ENCODE data around the gene HLA-E. TPM values are rescaled to one million over a fixed set of nuclear protein-coding genes. Genes with fewer than 3 reads are reported as not detected.

Gene HLA-E
- total RNA-seq, 1 experiment from 2014 or later: 125 TPM

DNA sequence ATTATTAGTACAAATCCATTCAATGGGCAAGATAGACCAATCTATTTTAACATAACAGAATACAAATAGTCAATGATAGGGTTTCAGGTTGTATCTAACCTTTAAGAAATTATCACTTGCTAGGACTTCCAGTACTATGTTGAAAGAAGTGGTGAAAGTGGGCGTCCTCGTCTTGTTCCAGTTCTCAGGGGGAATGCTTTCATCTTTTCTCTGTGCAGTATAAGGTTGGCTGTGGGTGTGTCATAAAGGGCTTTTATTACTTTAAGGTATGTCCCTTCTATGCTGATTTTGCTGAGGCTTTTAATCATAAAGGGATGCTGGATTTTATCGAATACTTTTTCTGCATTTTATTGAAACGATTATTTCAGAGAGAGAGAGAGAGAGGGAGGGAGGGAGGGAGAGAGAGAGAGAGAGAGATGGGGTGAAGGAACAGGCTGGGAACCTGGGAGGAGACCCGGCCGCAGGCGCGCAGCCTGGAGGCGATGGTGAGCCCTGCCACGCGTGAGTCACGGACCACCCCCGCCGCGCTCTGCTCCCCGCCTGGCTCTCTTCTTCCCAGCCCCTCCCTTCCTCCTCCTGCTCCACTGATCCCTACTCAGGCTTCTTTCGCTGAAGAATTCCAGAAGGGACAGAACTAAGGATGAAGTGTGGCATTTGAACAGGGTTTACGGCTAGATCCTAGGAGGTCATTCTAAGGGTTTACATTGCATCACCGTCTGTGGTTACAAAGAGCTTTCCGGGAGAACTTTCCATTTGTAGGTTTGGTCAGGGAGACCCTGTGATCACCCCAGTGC is 45.5 kb upstream of the HLA-E start:
- Histone ChIP-seq H3K4me3 (no peak overlapping the region), H4K20me1 (ENCODE audit: insufficient read depth) (no peaks in the 10 kb centered on the region), H3K9me2 (ENCODE audit: insufficient read depth) (no peaks in the 10 kb centered on the region), H3K9me3 (ENCODE audit: insufficient read depth, low read depth) (no peaks in the 10 kb centered on the region), H3K4me2 (no peak overlapping the region), H3K4me1 (replicated peaks; ENCODE audit: insufficient read depth) (no peaks in the 10 kb centered on the region), H3F3A (ENCODE audit: insufficient read depth, low read depth) (no peaks in the 10 kb centered on the region), H2AFZ (no peak overlapping the region), H3K27me3 (ENCODE audit: insufficient read depth, low read depth) (peaks cover 95% of the 10 kb centered on the region), H3K36me3 (ENCODE audit: low read depth) (no peaks in the 10 kb centered on the region), H3K27ac (no peak overlapping the region), H3K79me2 (ENCODE audit: low read depth) (no peaks in the 10 kb centered on the region)
- POLR2A ChIA-PET (ENCODE audit: unreplicated experiment): interaction anchor here (0.6 kb wide), 1 partner anchor 111 kb away, joined by 4 read pairs; no protein-coding TSS in a partner anchor
- no TSS peak for BruUV-seq (replicated peaks)
- no peak for DNase-seq
- CTCF ChIA-PET: no interaction called here
- no peak for TF ChIP-seq EZH2 (IDR thresholded peaks at IDR 0.05; ENCODE audit: low read depth)
- TF ChIP-seq, protein P1, sequence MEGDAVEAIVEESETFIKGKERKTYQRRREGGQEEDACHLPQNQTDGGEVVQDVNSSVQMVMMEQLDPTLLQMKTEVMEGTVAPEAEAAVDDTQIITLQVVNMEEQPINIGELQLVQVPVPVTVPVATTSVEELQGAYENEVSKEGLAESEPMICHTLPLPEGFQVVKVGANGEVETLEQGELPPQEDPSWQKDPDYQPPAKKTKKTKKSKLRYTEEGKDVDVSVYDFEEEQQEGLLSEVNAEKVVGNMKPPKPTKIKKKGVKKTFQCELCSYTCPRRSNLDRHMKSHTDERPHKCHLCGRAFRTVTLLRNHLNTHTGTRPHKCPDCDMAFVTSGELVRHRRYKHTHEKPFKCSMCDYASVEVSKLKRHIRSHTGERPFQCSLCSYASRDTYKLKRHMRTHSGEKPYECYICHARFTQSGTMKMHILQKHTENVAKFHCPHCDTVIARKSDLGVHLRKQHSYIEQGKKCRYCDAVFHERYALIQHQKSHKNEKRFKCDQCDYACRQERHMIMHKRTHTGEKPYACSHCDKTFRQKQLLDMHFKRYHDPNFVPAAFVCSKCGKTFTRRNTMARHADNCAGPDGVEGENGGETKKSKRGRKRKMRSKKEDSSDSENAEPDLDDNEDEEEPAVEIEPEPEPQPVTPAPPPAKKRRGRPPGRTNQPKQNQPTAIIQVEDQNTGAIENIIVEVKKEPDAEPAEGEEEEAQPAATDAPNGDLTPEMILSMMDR (conservative IDR thresholded peaks at IDR 0.05): no peak
- intact Hi-C loops (cut with micrococcal nuclease; ENCODE audit: unreplicated experiment): no loop called here

DNA sequence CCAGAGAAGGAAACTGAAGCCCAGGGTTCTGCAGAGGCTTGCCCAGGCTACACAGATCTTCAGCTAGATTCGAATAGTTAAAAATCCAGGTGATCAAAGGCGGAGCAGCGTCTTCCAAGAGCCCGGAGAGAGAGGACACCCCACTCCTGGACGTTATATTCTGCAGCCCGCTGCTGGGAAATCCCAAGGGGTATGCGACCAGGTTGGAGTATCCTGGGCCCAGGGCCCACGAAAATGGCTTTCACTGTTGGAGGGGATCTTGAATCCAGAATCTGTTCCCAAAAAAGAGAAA is 44.9 kb upstream of the HLA-E start:
- Histone ChIP-seq H3F3A (ENCODE audit: insufficient read depth, low read depth) (no peaks in the 10 kb centered on the region), H3K36me3 (ENCODE audit: low read depth) (no peaks in the 10 kb centered on the region), H2AFZ (no peak overlapping the region), H3K27ac (no peak overlapping the region), H3K4me3 (no peak overlapping the region), H3K4me2 (no peak overlapping the region), H3K27me3 (ENCODE audit: insufficient read depth, low read depth) (peaks cover 95% of the 10 kb centered on the region), H3K9me2 (ENCODE audit: insufficient read depth) (no peaks in the 10 kb centered on the region), H3K79me2 (ENCODE audit: low read depth) (no peaks in the 10 kb centered on the region), H3K4me1 (replicated peaks; ENCODE audit: insufficient read depth) (no peaks in the 10 kb centered on the region), H4K20me1 (ENCODE audit: insufficient read depth) (no peaks in the 10 kb centered on the region), H3K9me3 (ENCODE audit: insufficient read depth, low read depth) (no peaks in the 10 kb centered on the region)
- intact Hi-C loops (cut with micrococcal nuclease; ENCODE audit: unreplicated experiment): no loop called here
- TF ChIP-seq, protein P1 (conservative IDR thresholded peaks at IDR 0.05): no peak
- no peak for TF ChIP-seq EZH2 (IDR thresholded peaks at IDR 0.05; ENCODE audit: low read depth)
- POLR2A ChIA-PET (ENCODE audit: unreplicated experiment): interaction anchor here (0.6 kb wide), 1 partner anchor 110 kb away, joined by 4 read pairs; no protein-coding TSS in a partner anchor
- BruUV-seq (replicated peaks): no TSS peak
- CTCF ChIA-PET: interaction anchor here (0.6 kb wide), 1 partner anchor 85 kb away, joined by 13 read pairs; no protein-coding TSS in a partner anchor
- no peak for DNase-seq

DNA sequence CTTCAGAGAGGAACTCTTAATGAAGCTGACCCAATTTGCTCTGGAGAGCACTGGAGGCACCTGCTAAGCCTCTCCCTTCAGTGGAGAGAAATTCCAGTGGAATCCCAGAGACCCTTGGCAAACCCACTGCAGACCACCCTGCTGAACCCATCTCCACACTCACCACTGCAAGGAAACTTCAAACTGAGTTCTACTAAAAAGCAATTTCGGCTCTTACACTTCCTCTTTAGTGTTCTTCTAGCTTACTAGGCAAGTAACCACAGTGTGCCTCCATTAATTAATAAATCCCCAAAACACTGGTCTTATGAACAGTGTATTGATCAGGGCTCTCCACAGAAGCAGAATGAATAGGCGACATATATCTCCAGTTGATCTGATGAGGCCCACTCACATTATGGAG is 43.0 kb upstream of the HLA-E start:
- Histone ChIP-seq H3K27me3 (ENCODE audit: insufficient read depth, low read depth) (peaks cover 96% of the 10 kb centered on the region), H4K20me1 (ENCODE audit: insufficient read depth) (no peaks in the 10 kb centered on the region), H3K36me3 (ENCODE audit: low read depth) (no peaks in the 10 kb centered on the region), H3K9me3 (ENCODE audit: insufficient read depth, low read depth) (no peaks in the 10 kb centered on the region), H3K79me2 (ENCODE audit: low read depth) (no peaks in the 10 kb centered on the region), H3K4me3 (no peak overlapping the region), H2AFZ (no peak overlapping the region), H3K27ac (no peak overlapping the region), H3K4me2 (no peak overlapping the region), H3K4me1 (replicated peaks; ENCODE audit: insufficient read depth) (no peaks in the 10 kb centered on the region), H3K9me2 (ENCODE audit: insufficient read depth) (no peaks in the 10 kb centered on the region), H3F3A (ENCODE audit: insufficient read depth, low read depth) (no peaks in the 10 kb centered on the region)
- POLR2A ChIA-PET (ENCODE audit: unreplicated experiment): no interaction called here
- no TSS peak for BruUV-seq (replicated peaks)
- no peak for TF ChIP-seq EZH2 (IDR thresholded peaks at IDR 0.05; ENCODE audit: low read depth)
- TF ChIP-seq, protein P1 (conservative IDR thresholded peaks at IDR 0.05): no peak
- CTCF ChIA-PET: no interaction called here
- intact Hi-C loops (cut with micrococcal nuclease; ENCODE audit: unreplicated experiment): no loop called here
- DNase-seq: no peak
